ENCODE results near the gene SLC26A3. TPM values are rescaled to one million over a fixed set of nuclear protein-coding genes. Genes with fewer than 3 reads are reported as not detected.

The SLC26A3 gene
- total RNA-seq, 1 donor from 2014 or later = not detected

GRCh38 chr7:107788216-107788615 is 14.8 kb downstream of the SLC26A3 start:
- no peak overlapping the region for H3K27ac Mint-ChIP-seq
- H3K4me1 Mint-ChIP-seq = peaks cover 12% of the 10 kb centered on the region
- no peaks in the 10 kb centered on the region for H3K36me3 Mint-ChIP-seq
- DNase-seq (ENCODE audit: low spot score in 2 of 2, unreplicated experiment in 2 of 2) = no peak
- H3K9me3 Mint-ChIP-seq = peaks cover under 1% of the 10 kb centered on the region
- TF ChIP-seq CTCF (IDR thresholded peaks at IDR 0.05; ENCODE audit: unreplicated experiment) = no peak
- H3K4me3 Mint-ChIP-seq = no peak overlapping the region
- peaks cover 35% of the 10 kb centered on the region for H3K27me3 Mint-ChIP-seq (ENCODE audit: low read depth)

- Mint-ChIP-seq H3K9me3 (no peaks in the 10 kb centered on the region), H3K27ac (no peak overlapping the region), H3K36me3 (no peaks in the 10 kb centered on the region), H3K4me1 (peaks cover 12% of the 10 kb centered on the region), H3K4me3 (no peak overlapping the region), H3K27me3 (ENCODE audit: low read depth) (peaks cover 29% of the 10 kb centered on the region)
- no peak for DNase-seq (ENCODE audit: low spot score in 2 of 2, unreplicated experiment in 2 of 2)
- TF ChIP-seq CTCF (IDR thresholded peaks at IDR 0.05; ENCODE audit: unreplicated experiment) = no peak
Observed at GRCh38 chr7:107785926-107786325, 17.1 kb downstream of the SLC26A3 start.

GRCh38 chr7:107785170-107785569 is 17.9 kb downstream of the SLC26A3 start:
- Mint-ChIP-seq H3K36me3 (no peaks in the 10 kb centered on the region), H3K4me1 (peaks cover 14% of the 10 kb centered on the region), H3K4me3 (no peak overlapping the region), H3K27ac (no peak overlapping the region), H3K27me3 (ENCODE audit: low read depth) (peaks cover 24% of the 10 kb centered on the region), H3K9me3 (no peaks in the 10 kb centered on the region)
- no peak for TF ChIP-seq CTCF (IDR thresholded peaks at IDR 0.05; ENCODE audit: unreplicated experiment)
- no peak for DNase-seq (ENCODE audit: low spot score in 2 of 2, unreplicated experiment in 2 of 2)

- peaks cover 18% of the 10 kb centered on the region for H3K27me3 Mint-ChIP-seq (ENCODE audit: low read depth)
Observed at GRCh38 chr7:107783648-107784047, 19.4 kb downstream of the SLC26A3 start.

GRCh38 chr7:107782374-107782773 is 20.6 kb downstream of the SLC26A3 start:
- no peak overlapping the region for H3K27ac Mint-ChIP-seq

More at GRCh38 chr7:107783648-107784047, 19.4 kb downstream of the SLC26A3 start:
- Mint-ChIP-seq H3K4me1 (peaks cover 17% of the 10 kb centered on the region), H3K36me3 (no peaks in the 10 kb centered on the region), H3K9me3 (no peaks in the 10 kb centered on the region), H3K4me3 (no peak overlapping the region), H3K27ac (no peak overlapping the region)
- no peak for DNase-seq (ENCODE audit: low spot score in 2 of 2, unreplicated experiment in 2 of 2)
- no peak for TF ChIP-seq CTCF (IDR thresholded peaks at IDR 0.05; ENCODE audit: unreplicated experiment)

More at GRCh38 chr7:107782374-107782773, 20.6 kb downstream of the SLC26A3 start:
- H3K4me1 Mint-ChIP-seq = peaks cover 17% of the 10 kb centered on the region
- DNase-seq (ENCODE audit: low spot score in 2 of 2, unreplicated experiment in 2 of 2) = no peak
- H3K36me3 Mint-ChIP-seq = no peaks in the 10 kb centered on the region
- peaks cover 14% of the 10 kb centered on the region for H3K27me3 Mint-ChIP-seq (ENCODE audit: low read depth)
- H3K4me3 Mint-ChIP-seq = no peak overlapping the region
- TF ChIP-seq CTCF (IDR thresholded peaks at IDR 0.05; ENCODE audit: unreplicated experiment) = no peak
- no peaks in the 10 kb centered on the region for H3K9me3 Mint-ChIP-seq
